Measurements from ENCODE around the gene CFAP46. TPM values are rescaled to one million over a fixed set of nuclear protein-coding genes. Genes with fewer than 3 reads are reported as not detected.

CFAP46 gene
- total and polyA plus RNA-seq, 2 of the 4 experiments (the other 2 are of a cell fraction): 1.3 to 1.8 TPM

DNA sequence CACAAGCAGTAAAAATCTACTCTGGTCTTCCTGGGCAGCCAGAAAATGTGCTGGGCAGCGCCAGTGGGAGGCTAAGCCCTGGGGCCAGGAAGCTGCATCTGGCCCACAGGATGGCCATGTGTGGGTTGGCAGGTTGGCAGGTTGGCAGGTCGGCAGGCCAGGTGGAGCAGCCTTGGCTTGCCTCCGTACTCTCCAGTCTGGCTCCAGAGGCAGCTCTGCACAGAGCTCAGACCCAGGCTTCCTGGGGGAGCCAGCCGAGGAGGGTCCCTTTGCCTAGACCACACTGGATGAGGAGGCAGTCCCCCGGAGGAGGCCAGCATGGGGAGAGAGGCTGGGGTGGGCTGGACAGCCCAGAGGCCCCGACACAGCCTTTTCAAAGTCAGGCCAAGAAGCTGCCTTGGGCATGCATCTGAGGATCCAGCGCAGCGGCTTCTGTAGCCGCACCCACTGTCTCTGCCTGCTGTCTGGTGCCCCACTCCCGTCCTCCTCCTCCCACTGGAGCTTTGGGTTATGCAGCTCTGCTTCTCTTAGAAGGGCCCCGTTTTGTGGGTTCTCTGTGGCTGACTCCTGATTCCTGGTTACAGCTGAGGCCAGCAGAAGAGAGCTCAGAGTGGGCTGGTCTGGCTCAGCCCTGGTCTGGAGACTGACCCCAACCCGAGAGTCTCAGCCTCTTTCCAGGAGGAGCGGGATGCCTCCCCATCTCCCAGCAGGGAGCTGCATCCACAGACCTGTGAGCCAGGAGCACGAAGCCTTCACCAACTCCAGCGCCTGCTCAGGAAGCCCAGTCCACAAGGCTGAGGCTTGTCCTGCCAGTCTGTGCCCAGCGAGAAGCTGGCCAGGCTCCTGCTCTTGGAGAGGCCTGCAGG lies 44.6 kb downstream of the CFAP46 start:
- no peak overlapping the region for H3K56ac ChIP-seq (ENCODE audit: extremely low read depth, insufficient read depth, low read length)
- no peaks in the 10 kb centered on the region for H3K36me3 ChIP-seq (ENCODE audit: control insufficient read depth, insufficient read depth, low read length)
- no peak overlapping the region for H2AK9ac ChIP-seq (replicated peaks; ENCODE audit: low read depth, low read length, poor library complexity)
- no peak for DNase-seq
- ChIA-PET CTCF (no interaction called here), POLR2A (ENCODE audit: unreplicated experiment) (no interaction called here)
- H3K27ac ChIP-seq (ENCODE audit: insufficient read depth, low read length): no peak overlapping the region
- H2AK5ac ChIP-seq (ENCODE audit: low read depth, low read length): no peak overlapping the region
- no peak overlapping the region for H3K18ac ChIP-seq (ENCODE audit: low read depth, low read length)
- dilution Hi-C loops (cut with HindIII; ENCODE audit: low sequenced_read_pairs, unreplicated experiment) (no loop called here), in situ Hi-C loops (cut with MboI; ENCODE audit: low sequenced_read_pairs) (no loop called here), intact Hi-C loops (cut with micrococcal nuclease) (no loop called here)
- H3K9me3 ChIP-seq (ENCODE audit: control insufficient read depth, insufficient read depth, low read length): no peaks in the 10 kb centered on the region
- WGBS, 2 experiments (ENCODE audit: extremely low coverage in 2 of 2, insufficient read length in 1 of 2): 17% methylated on average over 1 of the region's 16 CpGs; no CpG with 5 or more reads in 1 of the 2 experiments
- no TSS peak for BruUV-seq (replicated peaks)
- H3K27me3 ChIP-seq (ENCODE audit: control insufficient read depth, insufficient read depth, low read length): peaks cover 25% of the 10 kb centered on the region
- no peak overlapping the region for H2BK20ac ChIP-seq (ENCODE audit: low read depth, low read length)
- H2BK120ac ChIP-seq (ENCODE audit: low read depth, low read length): no peak overlapping the region
- H4K8ac ChIP-seq (ENCODE audit: low read depth in 2 of 2, low read length in 2 of 2): no peak overlapping the region
- no peak overlapping the region for H3K9ac ChIP-seq (ENCODE audit: low read depth, low read length)
- no peaks in the 10 kb centered on the region for H3K4me1 ChIP-seq (ENCODE audit: control insufficient read depth, insufficient read depth, low read length)
- H2BK5ac ChIP-seq (ENCODE audit: low read depth, low read length, poor library complexity, severe bottlenecking): no peak overlapping the region
- H3K9me1 ChIP-seq (ENCODE audit: insufficient read depth, low read length): no peaks in the 10 kb centered on the region
- H3K4ac ChIP-seq (ENCODE audit: low read depth, low read length): no peak overlapping the region
- H4K91ac ChIP-seq (ENCODE audit: insufficient read depth, low read depth, low read length): no peak overlapping the region
- no peak for ATAC-seq (ENCODE audit: low read depth)
- no peaks in the 10 kb centered on the region for H3K79me1 ChIP-seq (ENCODE audit: low read depth in 1 of 2, low read length in 2 of 2)
- no peak overlapping the region for H3K23ac ChIP-seq (ENCODE audit: low read depth, low read length)
- no peak overlapping the region for H3K4me3 ChIP-seq (ENCODE audit: insufficient read depth, low read depth, low read length)
- H3K14ac ChIP-seq (replicated peaks; ENCODE audit: low read depth, low read length): no peak overlapping the region
- H4K20me1 ChIP-seq (ENCODE audit: insufficient read depth, low read length): no peaks in the 10 kb centered on the region
- no peak overlapping the region for H4K5ac ChIP-seq (ENCODE audit: low read depth, low read length)
- no peak overlapping the region for H3K4me2 ChIP-seq (ENCODE audit: low read depth, low read length)
- no peak overlapping the region for H2BK15ac ChIP-seq (ENCODE audit: low read depth, low read length)
- no peak overlapping the region for H2AFZ ChIP-seq (replicated peaks; ENCODE audit: low read length, poor library complexity)
- TF ChIP-seq MAFK (IDR thresholded peaks at IDR 0.05; ENCODE audit: low read depth, low read length) (no peak), RAD21 (IDR thresholded peaks at IDR 0.05; ENCODE audit: low read length) (no peak), CEBPB (IDR thresholded peaks at IDR 0.05; ENCODE audit: low read depth, low read length) (no peak), POLR2A (IDR thresholded peaks at IDR 0.05; ENCODE audit: low read depth, low read length) (no peak), RFX5 (IDR thresholded peaks at IDR 0.05; ENCODE audit: low read depth, low read length) (no peak), CHD1 (IDR thresholded peaks at IDR 0.05; ENCODE audit: low read depth, low read length) (no peak), MAZ (IDR thresholded peaks at IDR 0.05; ENCODE audit: borderline replicate concordance, low read depth, low read length) (no peak), NFE2L2 (IDR thresholded peaks at IDR 0.05; ENCODE audit: low read depth, low read length) (no peak), SMC3 (IDR thresholded peaks at IDR 0.05; ENCODE audit: low read depth, low read length) (no peak), FOS (IDR thresholded peaks at IDR 0.05; ENCODE audit: low read depth, low read length) (no peak), RCOR1 (IDR thresholded peaks at IDR 0.05; ENCODE audit: insufficient replicate concordance, low read length) (no peak), MXI1 (IDR thresholded peaks at IDR 0.05; ENCODE audit: borderline replicate concordance, low read depth, low read length) (no peak)
- TF ChIP-seq, protein P1, sequence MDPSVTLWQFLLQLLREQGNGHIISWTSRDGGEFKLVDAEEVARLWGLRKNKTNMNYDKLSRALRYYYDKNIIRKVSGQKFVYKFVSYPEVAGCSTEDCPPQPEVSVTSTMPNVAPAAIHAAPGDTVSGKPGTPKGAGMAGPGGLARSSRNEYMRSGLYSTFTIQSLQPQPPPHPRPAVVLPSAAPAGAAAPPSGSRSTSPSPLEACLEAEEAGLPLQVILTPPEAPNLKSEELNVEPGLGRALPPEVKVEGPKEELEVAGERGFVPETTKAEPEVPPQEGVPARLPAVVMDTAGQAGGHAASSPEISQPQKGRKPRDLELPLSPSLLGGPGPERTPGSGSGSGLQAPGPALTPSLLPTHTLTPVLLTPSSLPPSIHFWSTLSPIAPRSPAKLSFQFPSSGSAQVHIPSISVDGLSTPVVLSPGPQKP (IDR thresholded peaks at IDR 0.05; ENCODE audit: borderline replicate concordance, low read depth, low read length): no peak
- TF ChIP-seq, protein P2, sequence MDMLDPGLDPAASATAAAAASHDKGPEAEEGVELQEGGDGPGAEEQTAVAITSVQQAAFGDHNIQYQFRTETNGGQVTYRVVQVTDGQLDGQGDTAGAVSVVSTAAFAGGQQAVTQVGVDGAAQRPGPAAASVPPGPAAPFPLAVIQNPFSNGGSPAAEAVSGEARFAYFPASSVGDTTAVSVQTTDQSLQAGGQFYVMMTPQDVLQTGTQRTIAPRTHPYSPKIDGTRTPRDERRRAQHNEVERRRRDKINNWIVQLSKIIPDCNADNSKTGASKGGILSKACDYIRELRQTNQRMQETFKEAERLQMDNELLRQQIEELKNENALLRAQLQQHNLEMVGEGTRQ (IDR thresholded peaks at IDR 0.05; ENCODE audit: low read depth, low read length): no peak
- TF ChIP-seq, protein P3, sequence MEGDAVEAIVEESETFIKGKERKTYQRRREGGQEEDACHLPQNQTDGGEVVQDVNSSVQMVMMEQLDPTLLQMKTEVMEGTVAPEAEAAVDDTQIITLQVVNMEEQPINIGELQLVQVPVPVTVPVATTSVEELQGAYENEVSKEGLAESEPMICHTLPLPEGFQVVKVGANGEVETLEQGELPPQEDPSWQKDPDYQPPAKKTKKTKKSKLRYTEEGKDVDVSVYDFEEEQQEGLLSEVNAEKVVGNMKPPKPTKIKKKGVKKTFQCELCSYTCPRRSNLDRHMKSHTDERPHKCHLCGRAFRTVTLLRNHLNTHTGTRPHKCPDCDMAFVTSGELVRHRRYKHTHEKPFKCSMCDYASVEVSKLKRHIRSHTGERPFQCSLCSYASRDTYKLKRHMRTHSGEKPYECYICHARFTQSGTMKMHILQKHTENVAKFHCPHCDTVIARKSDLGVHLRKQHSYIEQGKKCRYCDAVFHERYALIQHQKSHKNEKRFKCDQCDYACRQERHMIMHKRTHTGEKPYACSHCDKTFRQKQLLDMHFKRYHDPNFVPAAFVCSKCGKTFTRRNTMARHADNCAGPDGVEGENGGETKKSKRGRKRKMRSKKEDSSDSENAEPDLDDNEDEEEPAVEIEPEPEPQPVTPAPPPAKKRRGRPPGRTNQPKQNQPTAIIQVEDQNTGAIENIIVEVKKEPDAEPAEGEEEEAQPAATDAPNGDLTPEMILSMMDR (conservative IDR thresholded peaks at IDR 0.05; ENCODE audit: low read depth, low read length): no peak
